H1 (cell line): ENCODE measurements around the gene ELAVL1. TPM values are rescaled to one million over a fixed set of nuclear protein-coding genes. Genes with fewer than 3 reads are reported as not detected.

Source experiments
- CTCF ChIA-PET: fragments of 300-600 bp; sonication (Branson Sonifier 250); formaldehyde crosslinking; loops from one replicate; lab custom pipeline; 2021; ENCODE audit not compliant: partially characterized antibody; lab: Charles Lee
- POLR2A ChIA-PET: fragments of 300-600 bp; sonication (Branson Sonifier 250); formaldehyde crosslinking; loops from one replicate; lab custom pipeline; 2021; ENCODE audit warnings: inconsistent platforms; ENCODE audit not compliant: partially characterized antibody; lab: Charles Lee
- DNase-seq, 2 experiments: peaks; one replicate each; pipeline versions ENCODE4 v3.0.0 to v3.0.0-alpha.2; 2010 to 2022; ENCODE audit warnings: low spot score in 2 of 2, low read depth in 1 of 2, mixed read lengths in 1 of 2
- FAIRE-seq: peaks from 2 replicates; lab custom pipeline; 2011; peaks lifted over from hg19 to GRCh38; lab: Jason Lieb, UNC
- H2AFZ ChIP-seq: 2 replicates; pipeline ENCODE4 v1.8.1; 2012; ENCODE audit warnings: low read length, inconsistent platforms
- H2AK5ac ChIP-seq: 2 replicates; pipeline ENCODE4 v1.6.1; 2013; ENCODE audit warnings: low read depth, low read length
- H2BK120ac ChIP-seq: replicated peaks from 2 replicates; pipeline ENCODE3; 2013; ENCODE audit warnings: low read depth, low read length, inconsistent platforms
- H2BK12ac ChIP-seq: 2 replicates; pipeline ENCODE4 v1.6.1; 2013; ENCODE audit warnings: low read depth, low read length
- H2BK15ac ChIP-seq: 2 replicates; pipeline ENCODE4 v1.6.1; 2013; ENCODE audit warnings: low read length
- H2BK20ac ChIP-seq: 2 replicates; pipeline ENCODE4 v1.6.1; 2013; ENCODE audit warnings: low read length
- H2BK5ac ChIP-seq: 2 replicates; pipeline ENCODE4 v1.6.1; 2013; ENCODE audit warnings: low read depth, low read length
- H3K14ac ChIP-seq: 2 replicates; pipeline ENCODE4 v1.6.1; 2013; ENCODE audit warnings: inconsistent platforms; ENCODE audit not compliant: insufficient read length
- H3K18ac ChIP-seq: 2 replicates; pipeline ENCODE4 v1.6.1; 2013; ENCODE audit warnings: low read length; ENCODE audit errors: extremely low read depth
- H3K23ac ChIP-seq: 2 replicates; pipeline ENCODE4 v1.6.1; 2013; ENCODE audit warnings: inconsistent platforms; ENCODE audit not compliant: insufficient read length
- H3K23me2 ChIP-seq: 2 replicates; pipeline ENCODE4 v1.6.1; 2013; ENCODE audit warnings: low read depth, low read length
- H3K27ac ChIP-seq: 2 replicates; pipeline ENCODE4 v1.6.1; 2011; ENCODE audit warnings: low read depth, low read length, inconsistent platforms
- H3K27me3 ChIP-seq, 4 experiments: replicated peaks in 1 of 4; 1 replicate in 1 of 4; 2 replicates in 3 of 4; pipeline versions ENCODE4 v1.6.1 to v1.8.1; 2011 to 2013; ENCODE audit warnings: low read length in 3 of 4, mild to moderate bottlenecking in 3 of 4, inconsistent platforms in 2 of 4, mixed read lengths in 2 of 4, moderate library complexity in 1 of 4; ENCODE audit not compliant: control insufficient read depth in 3 of 4, insufficient read depth in 3 of 4; ENCODE audit errors: extremely low read depth in 1 of 4
- H3K36me3 ChIP-seq, 4 experiments: 2 replicates each; pipeline versions ENCODE4 v1.6.1 to v1.8.1; 2011 to 2013; ENCODE audit warnings: mild to moderate bottlenecking in 4 of 4, low read length in 3 of 4, moderate library complexity in 2 of 4, control low read depth in 1 of 4, inconsistent platforms in 1 of 4; ENCODE audit not compliant: insufficient read depth in 4 of 4, control insufficient read depth in 2 of 4
- H3K4ac ChIP-seq: replicated peaks from 2 replicates; pipeline ENCODE3; 2013; ENCODE audit warnings: low read length, low read depth, mixed read lengths, inconsistent platforms; ENCODE audit not compliant: insufficient read length
- H3K4me1 ChIP-seq, 4 experiments: replicated peaks in 1 of 4; 1 replicate in 1 of 4; 2 replicates in 3 of 4; pipeline versions ENCODE4 v1.6.1 to v1.8.1; 2011 to 2013; ENCODE audit warnings: low read length in 3 of 4, inconsistent platforms in 2 of 4, mixed read lengths in 1 of 4; ENCODE audit not compliant: insufficient read depth in 4 of 4, control insufficient read depth in 3 of 4
- H3K4me2 ChIP-seq, 2 experiments: 2 replicates each; pipeline versions ENCODE4 v1.6.1 to v1.8.1; 2011 to 2013; ENCODE audit warnings: low read depth in 2 of 2, low read length in 2 of 2, control low read depth in 1 of 2, inconsistent platforms in 1 of 2, mild to moderate bottlenecking in 1 of 2; ENCODE audit not compliant: insufficient read depth in 1 of 2
- H3K4me3 ChIP-seq, 4 experiments: fragments of 200-600, 300-600 bp in 1 of 4; sonication (generic), shearing (Covaris generic), sonication (Bioruptor Twin) in 1 of 4; 2 replicates each; pipeline versions ENCODE4 v1.5.1 to v1.8.1; 2011 to 2016; ENCODE audit warnings: low read length in 4 of 4, low read depth in 3 of 4, control low read depth in 2 of 4, inconsistent platforms in 2 of 4, mild to moderate bottlenecking in 2 of 4, mixed read lengths in 1 of 4, moderate library complexity in 1 of 4; ENCODE audit not compliant: insufficient read depth in 2 of 4; ENCODE audit errors: extremely low read depth in 1 of 4
- H3K56ac ChIP-seq: replicated peaks from 2 replicates; pipeline ENCODE3; 2013; ENCODE audit warnings: low read depth, mild to moderate bottlenecking, mixed read lengths, low read length, inconsistent platforms; ENCODE audit not compliant: insufficient read length
- H3K79me1 ChIP-seq: 2 replicates; pipeline ENCODE4 v1.6.1; 2013; ENCODE audit warnings: low read depth, low read length, control low read depth
- H3K79me2 ChIP-seq, 2 experiments: 2 replicates each; pipeline versions ENCODE4 v1.6.1 to v1.8.1; 2012 to 2013; ENCODE audit warnings: low read length in 2 of 2, mild to moderate bottlenecking in 2 of 2, inconsistent platforms in 1 of 2; ENCODE audit not compliant: insufficient read depth in 2 of 2, control insufficient read depth in 1 of 2
- H3K9ac ChIP-seq, 4 experiments: replicated peaks in 1 of 4; 1 replicate in 1 of 4; 2 replicates in 3 of 4; pipeline versions ENCODE4 v1.6.1 to v1.8.1; 2011 to 2013; ENCODE audit warnings: low read depth in 3 of 4, low read length in 3 of 4, control low read depth in 2 of 4, mild to moderate bottlenecking in 2 of 4, moderate library complexity in 2 of 4, inconsistent platforms in 1 of 4; ENCODE audit errors: extremely low read depth in 1 of 4
- H3K9me3 ChIP-seq, 2 experiments: 2 replicates each; pipeline versions ENCODE4 v1.6.1 to v1.8.1; 2012 to 2013; ENCODE audit warnings: mild to moderate bottlenecking in 2 of 2, moderate library complexity in 2 of 2, control low read depth in 1 of 2, inconsistent platforms in 1 of 2, low read depth in 1 of 2, low read length in 1 of 2, mixed read lengths in 1 of 2; ENCODE audit not compliant: insufficient read depth in 2 of 2
- H4K20me1 ChIP-seq, 2 experiments: replicated peaks in 1 of 2; 2 replicates each; pipeline versions ENCODE3 to v1.8.1; 2011 to 2013; ENCODE audit warnings: inconsistent platforms in 2 of 2, low read length in 2 of 2, mild to moderate bottlenecking in 1 of 2; ENCODE audit not compliant: insufficient read depth in 2 of 2, control insufficient read depth in 1 of 2
- H4K5ac ChIP-seq: 2 replicates; pipeline ENCODE4 v1.6.1; 2013; ENCODE audit warnings: low read length, low read depth, mixed read lengths, inconsistent platforms; ENCODE audit not compliant: insufficient read length
- H4K8ac ChIP-seq: 2 replicates; pipeline ENCODE4 v1.8.0; 2013; ENCODE audit warnings: mild to moderate bottlenecking, moderate library complexity, low read length, inconsistent platforms; ENCODE audit not compliant: insufficient read depth; ENCODE audit errors: extremely low read depth
- H4K91ac ChIP-seq: replicated peaks from 2 replicates; pipeline ENCODE3; 2013; ENCODE audit warnings: low read length, mixed read lengths, inconsistent platforms; ENCODE audit not compliant: insufficient read length
- CHD2 ChIP-seq: IDR thresholded peaks from 2 replicates; pipeline ENCODE4 v1.6.1; 2012; ENCODE audit warnings: low read length, improper control_type of control experiment
- KDM1A ChIP-seq: fragments of 200-600, 300-600 bp; sonication (generic); IDR thresholded peaks from 2 replicates; pipeline ENCODE4 v1.7.1; 2016; ENCODE audit warnings: mild to moderate bottlenecking, low read length, borderline replicate concordance
- MAFK ChIP-seq: IDR thresholded peaks from 2 replicates; pipeline ENCODE4 v1.6.1; 2012; ENCODE audit warnings: low read depth, mild to moderate bottlenecking, improper control_type of control experiment, low read length
- WGBS, 2 experiments: shearing (Covaris generic) in 1 of 2; methylation state at CpG; one replicate each; pipeline versions ENCODE4 v1.1.6 to v1.1.7; 2013 to 2015; ENCODE audit warnings: low lambda C conversion rate in 2 of 2, mixed read lengths in 2 of 2, inconsistent platforms in 1 of 2, low coverage in 1 of 2, missing lambda C conversion rate in 1 of 2; ENCODE audit not compliant: insufficient replicate concordance in 2 of 2, insufficient coverage in 1 of 2, insufficient read length in 1 of 2; ENCODE audit errors: extremely low coverage in 1 of 2, missing lambda C conversion rate in 1 of 2; 5-methylcytosine and 5-hydroxymethylcytosine counted together
- polyA plus RNA-seq, 7 experiments: library from polyadenylated mRNA; depleted of rRNA in 3 of 7; stranded (reverse) in 5 of 7; unstranded in 2 of 7; fragments of >200 nt in 5 of 7; fragments of 200-250 nt in 2 of 7; gene quantifications; 1 replicate in 5 of 7; 2 replicates in 1 of 7; 4 replicates in 1 of 7; pipeline versions ENCODE4 v1.2.1 to v1.2.3, GENCODE V29; 2011 to 2013; ENCODE audit warnings: missing spikeins in 2 of 7, mixed read lengths in 2 of 7
- total RNA-seq: library from RNA; stranded (reverse); fragmentation: NEBNext Ultra II Directional; extraction: Animal tissue kit (Norgen Biotek cat#: 25700); gene quantifications from 2 replicates; pipeline ENCODE4 v1.2.1, GENCODE V29; 2021

Gene ELAVL1
- total and polyA plus RNA-seq, 2 of the 8 experiments (the other 6 are each of a cell fraction or from before 2014, with no cell fraction given) = 56.7 to 163 TPM

DNA sequence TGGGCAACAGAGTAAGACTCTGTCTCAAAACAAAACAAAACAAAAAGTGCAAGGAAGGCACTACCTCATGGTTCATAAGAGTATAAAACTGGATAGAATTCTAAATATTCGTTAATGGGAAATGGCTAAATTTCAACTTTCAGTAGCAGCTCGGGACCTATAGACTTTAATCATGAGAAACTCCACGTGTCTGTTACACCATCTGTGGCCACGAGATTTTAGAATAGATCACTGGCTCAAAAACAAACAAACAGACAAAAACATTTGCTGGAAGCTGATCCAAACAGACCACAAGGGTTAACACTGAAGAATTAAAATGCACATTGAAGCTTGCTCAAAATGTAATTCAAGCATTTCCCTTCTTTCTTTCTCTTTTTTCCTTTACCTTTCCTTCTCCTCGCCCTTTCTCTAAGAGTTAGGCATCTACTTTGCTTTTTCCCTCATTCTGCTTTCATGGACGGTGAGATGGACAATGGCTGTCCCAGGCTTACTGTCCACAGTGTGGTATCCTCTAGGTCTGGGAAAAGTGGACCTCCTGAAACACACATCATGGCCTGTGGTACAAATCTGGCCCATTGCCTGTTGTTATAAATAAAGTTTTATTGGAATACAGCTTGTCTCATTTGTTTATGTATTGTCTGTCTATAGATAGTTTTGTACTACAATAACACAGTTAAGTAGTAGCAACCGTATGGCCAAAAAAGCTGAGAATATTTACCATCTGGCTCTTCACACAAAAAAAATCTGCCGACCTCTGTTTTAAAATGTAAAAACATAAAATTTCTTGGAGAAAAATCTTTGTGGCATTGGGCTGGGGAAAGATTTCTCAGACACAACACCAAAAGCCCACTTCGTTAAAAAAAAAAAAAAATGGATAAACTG is 10.3 kb downstream of the ELAVL1 start:
- WGBS, 2 experiments = 91% methylated on average over 9 of the region's 9 CpGs; no CpG with 5 or more reads in 1 of the 2 experiments
- peaks cover 0 to 6% (median 1%) of the 10 kb centered on the region in 4 experiments; a peak in 4 of 7 replicates for H3K4me1 ChIP-seq
- H2BK20ac ChIP-seq = no peak overlapping the region
- H3K14ac ChIP-seq = no peak overlapping the region
- ChIA-PET CTCF (interaction anchor here (1.2 to 3.2 kb wide), 6 partner anchors 8 to 261 kb away, joined by 3 to 12 read pairs (median 4); no protein-coding TSS in a partner anchor), POLR2A (interaction anchor here (1.2 to 1.4 kb wide), 3 partner anchors 11 to 26 kb away, joined by 3 to 9 read pairs (median 4); partner anchors contain the start of gene ELAVL1)
- H2BK12ac ChIP-seq = no peak overlapping the region
- no peak overlapping the region for H2AK5ac ChIP-seq
- FAIRE-seq (no peak), DNase-seq (no peak)
- no peak overlapping the region for H3K4ac ChIP-seq
- no peak overlapping the region for H4K91ac ChIP-seq
- no peaks in the 10 kb centered on the region for H3K9me3 ChIP-seq
- H4K20me1 ChIP-seq = peaks cover 45 to 59% of the 10 kb centered on the region in 2 experiments
- no peak overlapping the region for H3K27ac ChIP-seq
- no peak for TF ChIP-seq KDM1A
- no peak for TF ChIP-seq MAFK
- TF ChIP-seq CHD2 = no peak
- H3K4me3 ChIP-seq = no peak overlapping the region
- no peak overlapping the region for H3K23ac ChIP-seq
- no peak overlapping the region for H2BK120ac ChIP-seq
- no peak overlapping the region for H4K8ac ChIP-seq
- no peak overlapping the region for H2BK15ac ChIP-seq
- H3K18ac ChIP-seq = no peak overlapping the region
- no peaks in the 10 kb centered on the region for H3K27me3 ChIP-seq
- H3K9ac ChIP-seq = no peak overlapping the region
- H3K56ac ChIP-seq = no peak overlapping the region
- no peak overlapping the region for H2AFZ ChIP-seq
- no peak overlapping the region for H3K4me2 ChIP-seq
- H3K36me3 ChIP-seq = peaks cover 10 to 17% (median 13%) of the 10 kb centered on the region in 4 experiments; a peak in 7 of 8 replicates
- peaks cover 66 to 91% of the 10 kb centered on the region in 2 experiments for H3K79me2 ChIP-seq
- H3K23me2 ChIP-seq = no peaks in the 10 kb centered on the region
- no peak overlapping the region for H2BK5ac ChIP-seq
- H3K79me1 ChIP-seq = peaks cover 22% of the 10 kb centered on the region
- no peak overlapping the region for H4K5ac ChIP-seq
